ENCODE measurements around the gene SYT14. TPM values are rescaled to one million over a fixed set of nuclear protein-coding genes. Genes with fewer than 3 reads are reported as not detected.
"Not testable (repeated sequence)": the region's sequence is repeated elsewhere in the genome, so short reads cannot be mapped to it uniquely, and the experiment has no call there.

The SYT14 gene
- total RNA-seq, 1 donor from 2014 or later = not detected

DNA sequence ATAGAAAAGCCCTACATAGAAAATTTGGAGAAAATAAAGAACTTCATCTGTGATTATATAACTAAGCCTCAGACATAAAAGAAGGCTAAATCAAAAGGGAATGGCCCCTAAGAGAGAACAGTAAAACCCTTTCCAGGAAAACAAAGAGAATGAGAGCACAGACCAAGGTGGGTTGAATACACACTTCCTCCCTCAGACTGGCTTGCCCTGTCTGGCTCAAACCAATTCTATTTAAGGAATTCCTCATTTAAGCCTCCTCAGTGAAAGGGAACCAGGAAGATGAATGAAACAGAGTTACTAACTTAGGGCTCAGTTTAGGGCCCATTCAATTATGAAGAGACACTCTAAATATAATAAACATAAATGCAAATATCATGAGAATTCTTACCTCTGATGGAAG, 10.6 kb upstream of the SYT14 start:
- intact Hi-C loops (cut with DNase I) = no loop called here
- ATAC-seq (ENCODE audit: poor library complexity) = no peak
- no peak for DNase-seq

DNA sequence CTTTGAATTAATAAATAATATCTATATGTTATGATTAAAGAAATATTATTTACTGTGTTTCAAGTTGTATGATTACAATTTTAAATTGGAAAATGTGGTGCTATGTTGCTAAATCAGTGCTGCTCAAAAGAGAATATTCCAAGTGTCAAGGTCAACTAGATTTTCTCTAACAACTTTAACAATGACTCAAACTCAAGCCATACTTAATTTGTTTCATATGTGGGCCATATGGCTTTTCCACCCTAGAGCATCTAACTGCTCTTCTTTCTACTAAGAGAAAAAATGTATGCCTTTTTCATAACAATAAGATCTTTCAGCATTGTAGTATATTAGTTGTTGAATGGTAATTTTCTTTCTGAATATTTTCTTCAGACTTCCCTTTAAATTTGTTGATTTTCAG, 8.3 kb upstream of the SYT14 start:
- intact Hi-C loops (cut with DNase I) = no loop called here
- DNase-seq (no peak), ATAC-seq (ENCODE audit: poor library complexity) (no peak)

DNA sequence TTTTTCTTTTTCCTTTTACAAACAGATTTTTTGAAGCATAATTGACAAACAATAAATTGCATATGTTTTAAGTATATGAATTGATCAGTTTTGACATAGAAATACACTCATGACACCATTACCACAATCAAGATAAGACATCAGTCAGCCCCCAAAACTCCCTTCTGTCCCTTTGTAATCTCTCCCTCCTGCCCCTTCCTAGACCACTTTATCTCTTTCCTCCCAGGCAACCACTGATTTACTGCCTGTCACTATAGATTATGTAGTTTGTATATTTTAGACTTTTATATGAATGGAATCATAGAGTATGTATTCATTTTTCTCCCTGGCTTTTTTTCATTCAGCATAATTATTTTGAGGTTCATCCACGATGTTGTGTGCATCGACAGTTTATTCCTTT, 6.9 kb upstream of the SYT14 start:
- ATAC-seq (ENCODE audit: poor library complexity) = no peak
- DNase-seq = no peak
- intact Hi-C loops (cut with DNase I) = no loop called here

DNA sequence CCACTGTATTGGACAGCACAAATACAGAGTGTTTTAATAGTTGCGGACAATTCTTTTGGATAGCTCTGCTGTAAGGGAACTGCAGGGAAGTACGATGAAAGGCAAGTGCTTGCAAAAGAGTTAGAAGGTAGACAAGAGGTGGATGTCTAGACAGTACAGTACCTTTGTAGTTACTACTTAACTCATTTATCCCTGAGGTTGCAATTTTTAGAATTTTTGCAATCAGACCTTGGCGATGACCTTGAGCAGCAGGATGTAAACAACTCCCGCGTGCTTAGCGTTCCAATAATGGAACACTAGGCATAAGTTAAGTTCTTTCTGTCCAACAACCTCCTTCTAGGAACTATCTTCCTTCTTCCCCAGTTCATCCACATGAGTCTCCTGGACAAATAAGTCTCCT, 1.9 kb upstream of the SYT14 start:
- ATAC-seq (ENCODE audit: poor library complexity) = no peak
- DNase-seq = no peak
- intact Hi-C loops (cut with DNase I) = no loop called here

DNA sequence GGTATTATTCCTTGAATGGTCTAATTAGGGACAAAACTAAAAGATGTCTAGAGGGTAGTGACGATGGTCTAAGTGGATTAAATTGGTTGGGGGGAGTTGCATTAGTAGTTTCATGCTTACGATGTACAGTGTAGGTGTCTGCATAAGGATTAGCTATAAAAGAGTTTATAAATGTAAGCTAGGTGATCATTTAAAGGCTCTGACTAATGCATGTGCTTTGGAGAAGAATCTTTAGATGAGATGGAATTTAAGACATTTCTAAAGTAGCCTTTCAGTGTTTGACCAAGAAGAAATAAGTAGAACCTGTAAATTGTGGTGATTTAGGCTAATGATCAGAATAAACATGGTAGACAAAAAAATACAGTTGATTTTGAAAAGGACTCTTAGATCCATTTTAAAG, 7.4 kb downstream of the SYT14 start:
- intact Hi-C loops (cut with DNase I) = no loop called here
- no peak for DNase-seq
- ATAC-seq (ENCODE audit: poor library complexity) = no peak

DNA sequence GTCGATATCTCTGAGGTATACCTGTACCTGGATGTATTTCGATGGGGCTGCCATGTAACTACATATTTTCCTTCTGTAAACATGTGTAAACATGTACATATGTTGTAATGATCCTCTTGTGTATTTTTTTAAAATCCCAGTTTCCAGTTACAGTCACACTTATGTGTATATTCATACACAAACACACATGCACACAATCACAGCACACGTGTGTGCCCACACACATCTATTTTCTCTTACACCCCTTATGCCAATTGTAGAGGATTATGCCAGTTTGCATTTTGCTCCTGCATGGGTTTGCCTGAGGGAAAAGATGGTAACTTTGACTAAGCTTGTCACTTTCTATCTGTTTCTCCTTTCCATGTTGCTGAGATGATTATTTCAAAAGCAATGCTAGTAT, 10.1 kb downstream of the SYT14 start:
- intact Hi-C loops (cut with DNase I) = no loop called here

DNA sequence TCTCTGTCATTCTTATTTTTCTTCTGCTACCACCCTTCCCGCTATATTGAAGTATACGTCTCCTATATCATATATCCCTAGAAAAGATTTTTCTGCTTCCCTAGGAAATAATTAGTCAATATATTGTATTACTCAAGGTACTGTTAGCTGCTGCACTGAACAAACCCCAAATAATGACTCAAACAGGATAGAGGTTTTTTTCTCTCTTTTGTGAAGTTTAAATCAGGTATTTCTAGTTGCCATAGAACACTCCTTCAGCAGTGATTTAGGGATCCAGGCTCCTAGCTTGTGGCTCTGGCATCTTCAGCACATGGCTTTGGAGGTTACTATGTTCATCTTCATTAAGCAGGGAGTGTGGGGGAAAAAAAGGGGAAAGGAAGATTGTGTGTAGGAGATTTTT, 18.1 kb downstream of the SYT14 start:
- no peak for ATAC-seq (ENCODE audit: poor library complexity)
- DNase-seq = no peak
- intact Hi-C loops (cut with DNase I) = no loop called here

More for the DNA sequence above, 10.1 kb downstream of the SYT14 start:
- DNase-seq (no peak), ATAC-seq (ENCODE audit: poor library complexity) (no peak)

DNA sequence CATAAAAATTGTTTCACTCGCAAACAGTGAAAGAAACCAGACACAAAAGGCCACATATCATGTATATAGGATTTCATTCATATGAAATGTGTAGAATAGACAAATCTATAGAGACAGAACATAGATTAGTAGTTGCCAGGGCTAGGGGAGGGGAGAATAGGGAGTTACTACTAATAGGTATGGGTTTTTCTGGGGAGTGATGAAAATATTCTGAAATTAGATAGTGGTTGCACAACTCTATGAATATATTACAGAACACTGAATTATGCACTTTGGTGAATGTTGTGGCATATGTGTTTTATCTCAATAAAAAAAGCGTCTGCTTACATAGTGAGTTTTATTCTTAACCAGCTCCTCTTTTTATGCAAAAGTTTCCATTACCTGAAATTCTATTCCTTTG, 21.6 kb downstream of the SYT14 start:
- ATAC-seq (ENCODE audit: poor library complexity) (no peak), DNase-seq (no peak)
- intact Hi-C loops (cut with DNase I) = no loop called here

DNA sequence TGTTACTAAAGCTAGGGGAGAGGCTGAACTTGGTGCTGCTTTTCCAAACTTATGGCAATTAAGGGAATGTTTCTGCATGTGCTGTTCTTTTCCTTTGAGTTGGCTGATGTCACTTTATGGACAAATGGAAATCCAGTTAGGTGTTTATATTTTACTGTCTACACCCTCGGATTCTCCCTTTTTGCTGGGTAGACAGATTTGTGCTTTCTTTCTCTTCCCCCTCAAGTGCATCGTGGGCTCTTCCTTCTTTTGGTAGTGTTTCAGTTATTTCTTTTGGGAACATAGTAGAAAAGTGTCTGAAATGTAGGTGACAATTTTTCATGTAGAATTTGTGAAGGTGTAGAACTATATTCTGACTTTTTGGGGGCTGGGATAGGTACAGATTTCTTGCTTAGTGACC, 22.9 kb downstream of the SYT14 start:
- no peak for ATAC-seq (ENCODE audit: poor library complexity)
- intact Hi-C loops (cut with DNase I) = no loop called here
- no peak for DNase-seq

DNA sequence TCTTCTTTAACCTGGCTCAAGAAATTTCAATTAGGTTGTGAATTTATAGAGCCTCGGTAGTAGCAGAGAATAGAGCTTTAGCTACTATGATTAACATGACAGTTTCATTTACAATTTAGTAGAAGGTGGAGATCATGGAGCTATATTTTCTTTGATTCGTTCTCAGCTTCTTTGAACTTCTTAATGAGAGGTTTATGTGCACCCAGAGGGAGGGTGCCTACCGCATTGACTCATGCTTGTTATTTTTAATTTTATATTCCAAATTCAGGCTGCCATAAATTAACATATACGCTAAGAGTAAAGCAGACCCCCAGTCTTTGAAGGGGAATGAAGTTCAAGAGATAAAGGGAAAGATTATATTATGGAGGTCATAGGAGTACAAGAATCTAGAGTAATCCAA, 24.4 kb downstream of the SYT14 start:
- DNase-seq = no peak
- intact Hi-C loops (cut with DNase I) = no loop called here
- no peak for ATAC-seq (ENCODE audit: poor library complexity)

DNA sequence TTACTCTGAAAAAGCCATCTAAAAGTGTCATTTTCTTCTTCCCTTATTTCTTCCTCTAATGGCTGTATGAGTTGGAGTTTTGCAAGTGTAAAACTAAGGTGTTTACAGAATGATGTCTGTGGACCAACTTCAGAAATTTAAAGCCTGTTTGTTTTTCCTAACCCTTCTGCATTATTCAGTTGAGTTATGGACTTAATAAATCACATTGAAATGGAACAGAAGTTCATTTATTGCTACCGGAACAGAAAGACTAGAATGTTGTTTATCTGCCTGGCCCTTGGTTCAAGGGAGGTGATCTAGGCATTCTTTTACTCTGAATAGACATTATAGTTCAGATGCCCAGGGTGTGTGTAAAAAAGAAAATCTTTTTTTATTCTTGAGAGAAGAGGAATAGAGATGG, 24.8 kb downstream of the SYT14 start:
- DNase-seq = no peak
- intact Hi-C loops (cut with DNase I) = no loop called here
- no peak for ATAC-seq (ENCODE audit: poor library complexity)

DNA sequence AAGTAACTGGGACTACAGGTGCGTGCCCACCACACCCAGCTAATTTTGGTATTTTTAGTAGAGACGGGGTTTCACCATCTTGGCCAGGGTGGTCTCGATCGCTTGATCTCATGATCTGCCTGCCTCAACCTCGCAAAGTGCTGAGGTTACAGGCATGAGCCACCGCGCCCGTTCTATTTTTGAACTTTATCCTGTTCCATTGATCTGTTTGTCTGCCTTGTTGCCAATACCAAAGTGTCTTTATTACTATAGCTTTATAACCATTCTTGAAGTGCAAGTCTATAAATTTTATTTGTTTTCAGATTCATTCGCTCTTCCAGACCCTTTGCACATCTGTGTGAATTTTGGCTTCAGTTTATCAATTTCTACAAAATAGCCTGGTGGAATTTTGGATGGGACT, 28.0 kb downstream of the SYT14 start:
- intact Hi-C loops (cut with DNase I) = no loop called here
- no peak for ATAC-seq (ENCODE audit: poor library complexity)
- no peak for DNase-seq

DNA sequence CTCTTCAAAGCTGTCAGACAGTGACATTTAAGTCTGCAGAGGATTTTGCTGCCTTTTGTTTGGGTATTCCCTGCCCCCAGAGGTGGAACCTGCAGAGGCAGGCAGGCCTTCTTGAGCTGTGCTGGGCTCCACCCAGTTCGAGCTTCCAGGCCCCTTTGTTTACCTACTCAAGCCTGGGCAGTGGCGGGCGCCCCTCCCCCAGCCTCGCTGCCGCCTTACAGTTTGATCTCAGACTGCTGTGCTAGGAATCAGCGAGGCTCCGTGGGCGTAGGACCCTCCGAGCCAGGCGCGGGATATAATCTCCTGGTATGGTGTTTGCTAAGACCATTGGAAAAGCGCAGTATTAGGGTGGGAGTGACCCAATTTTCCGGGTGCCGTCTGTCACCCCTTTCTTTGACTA, 40.7 kb downstream of the SYT14 start:
- intact Hi-C loops (cut with DNase I); ATAC-seq (ENCODE audit: poor library complexity): not testable (repeated sequence)

DNA sequence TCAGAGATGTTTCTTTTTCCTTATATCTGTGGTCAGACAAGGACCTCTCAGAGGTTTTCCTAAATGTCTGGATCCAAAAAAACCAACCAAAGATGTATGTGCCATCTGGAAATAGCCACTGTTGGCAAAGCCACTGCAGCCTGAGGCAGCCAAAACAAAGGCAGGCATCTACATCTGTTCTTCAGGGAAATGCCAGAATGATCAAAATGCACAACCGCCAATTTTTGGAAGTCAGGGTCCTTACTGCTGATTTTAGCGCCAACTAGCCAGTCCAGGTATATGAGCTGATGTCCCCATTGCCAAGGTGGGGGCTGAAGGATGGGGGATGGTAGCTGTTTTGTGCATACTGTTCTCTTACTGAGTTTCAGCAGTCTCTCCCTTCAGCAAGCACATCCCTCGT, 45.9 kb downstream of the SYT14 start:
- DNase-seq (no peak), ATAC-seq (ENCODE audit: poor library complexity) (no peak)
- intact Hi-C loops (cut with DNase I) = loop anchor here (10.0 kb wide), 1 partner anchor 409 kb away; no protein-coding TSS in a partner anchor

More for the DNA sequence above, 40.7 kb downstream of the SYT14 start:
- DNase-seq = not testable (repeated sequence)

DNA sequence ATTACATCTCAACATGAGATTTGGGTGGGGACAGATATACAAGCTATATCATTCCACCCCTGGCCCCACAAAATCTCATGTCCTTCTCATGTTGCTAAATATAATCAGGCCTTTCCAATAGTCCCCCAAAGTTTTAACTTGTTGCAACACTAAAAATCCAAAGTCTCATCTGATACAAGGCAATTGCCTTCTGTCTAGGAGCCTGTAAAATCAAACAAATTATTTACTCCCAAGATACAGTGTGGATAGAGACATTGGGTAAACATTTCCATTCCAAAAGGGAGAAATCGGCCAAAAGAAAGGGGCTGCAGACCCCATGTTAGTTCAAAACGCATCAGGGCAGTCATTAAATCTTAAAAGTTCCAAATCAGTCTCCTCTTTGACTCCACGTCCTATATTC, 47.0 kb downstream of the SYT14 start:
- DNase-seq (no peak), ATAC-seq (ENCODE audit: poor library complexity) (no peak)
- intact Hi-C loops (cut with DNase I) = loop anchor here (5.0 to 10.0 kb wide), 2 partner anchors 123 to 410 kb away; no protein-coding TSS in a partner anchor

DNA sequence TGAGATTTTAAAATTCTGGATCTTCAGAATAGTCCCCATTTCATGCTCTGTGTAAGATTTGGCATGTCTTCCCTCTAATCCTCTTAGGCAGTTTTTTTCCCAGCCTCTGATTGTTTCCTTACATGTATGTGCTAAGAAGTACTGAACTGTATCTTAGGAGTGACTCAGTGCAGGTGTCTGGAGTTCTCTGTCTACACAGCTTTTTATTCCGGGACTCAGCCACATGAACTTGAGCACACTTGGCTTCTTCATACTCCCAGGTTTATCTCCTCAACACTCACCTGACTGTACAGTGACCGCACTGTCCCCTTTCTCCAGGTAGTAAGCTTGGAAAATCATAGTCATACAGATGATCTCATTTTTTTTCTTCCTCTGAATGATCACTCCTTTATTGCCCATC, 50.7 kb downstream of the SYT14 start:
- no peak for DNase-seq
- ATAC-seq (ENCODE audit: poor library complexity) = no peak
- intact Hi-C loops (cut with DNase I) = loop anchor here (5.0 to 10.0 kb wide), 2 partner anchors 126 to 414 kb away; no protein-coding TSS in a partner anchor

DNA sequence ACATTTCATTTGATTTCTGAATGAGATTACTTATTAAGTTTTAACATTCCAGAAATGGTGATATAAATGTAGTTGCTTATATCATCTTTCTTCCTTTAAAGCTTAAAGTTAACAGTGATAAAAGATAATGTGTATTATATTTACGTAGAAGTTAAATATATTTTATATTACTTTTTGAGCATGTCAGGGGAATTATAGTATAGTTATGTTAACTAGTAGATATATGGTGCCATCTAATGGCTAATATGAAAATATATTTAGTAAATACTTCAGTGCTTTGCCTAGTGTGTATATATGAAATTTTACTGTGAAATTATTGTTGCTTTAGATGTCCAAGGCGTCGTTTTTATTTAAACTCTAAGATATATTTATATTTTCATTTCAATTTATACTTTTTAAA, 51.5 kb downstream of the SYT14 start:
- DNase-seq (no peak), ATAC-seq (ENCODE audit: poor library complexity) (no peak)
- intact Hi-C loops (cut with DNase I) = loop anchor here (5.0 to 10.0 kb wide), 2 partner anchors 127 to 415 kb away; no protein-coding TSS in a partner anchor

DNA sequence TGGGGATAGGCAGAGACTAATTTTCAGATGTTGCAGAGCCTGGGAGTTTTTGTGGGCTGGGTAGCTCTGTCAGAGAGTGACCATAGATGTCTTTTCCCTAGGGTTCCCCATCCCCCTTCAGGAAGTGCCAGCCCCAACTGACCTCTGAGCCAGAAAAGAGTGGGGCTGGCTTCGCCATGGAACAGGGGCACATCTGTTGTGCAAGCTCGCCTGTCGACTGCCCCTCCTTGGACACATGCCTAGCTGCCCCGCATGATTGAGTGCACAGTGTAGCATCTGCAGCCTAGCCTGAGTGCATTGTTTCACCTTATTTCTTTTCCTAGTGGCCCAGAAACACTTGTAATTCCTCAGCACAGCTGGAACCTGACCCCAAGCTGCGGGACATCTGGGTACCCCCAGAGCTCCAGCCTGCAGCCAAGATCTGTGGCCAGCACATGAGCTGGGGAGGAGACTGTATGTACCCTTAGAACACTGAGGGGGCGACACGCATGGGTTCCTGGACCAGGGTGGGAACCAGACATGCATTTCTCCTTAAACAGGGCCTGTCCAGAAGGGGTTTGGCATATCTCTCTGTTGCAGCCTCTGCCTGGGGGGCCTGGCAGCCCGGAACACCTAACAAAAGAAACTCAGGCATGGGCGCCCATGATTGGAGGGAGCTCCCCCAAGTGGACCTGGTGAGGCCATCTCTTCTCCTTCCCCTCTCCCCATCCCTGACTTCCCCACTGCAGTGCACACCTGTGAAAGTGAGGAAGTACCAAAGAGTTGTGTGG, 55.2 kb downstream of the SYT14 start:
- DNase-seq (no peak), ATAC-seq (ENCODE audit: poor library complexity) (no peak)
- intact Hi-C loops (cut with DNase I) = no loop called here

DNA sequence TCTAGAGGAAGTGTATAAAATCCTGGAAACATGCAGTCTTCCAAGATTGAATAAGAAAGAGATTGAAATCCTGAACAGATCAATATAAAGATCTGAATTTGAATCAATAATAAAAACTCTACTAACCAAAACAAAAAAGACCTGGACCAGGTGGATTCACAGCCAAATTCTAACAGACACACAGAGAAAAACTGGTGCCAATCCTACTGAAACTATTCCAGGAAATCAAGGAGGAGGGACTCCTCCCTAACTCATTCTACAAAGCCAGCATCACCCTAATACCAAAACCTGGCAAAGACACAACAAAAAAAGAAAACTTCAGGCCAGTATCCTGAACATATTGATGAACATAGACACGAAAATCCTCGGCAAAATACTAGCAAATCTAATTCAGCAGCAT, 58.3 kb downstream of the SYT14 start:
- intact Hi-C loops (cut with DNase I) = no loop called here
- DNase-seq (no peak), ATAC-seq (ENCODE audit: poor library complexity) (no peak)

DNA sequence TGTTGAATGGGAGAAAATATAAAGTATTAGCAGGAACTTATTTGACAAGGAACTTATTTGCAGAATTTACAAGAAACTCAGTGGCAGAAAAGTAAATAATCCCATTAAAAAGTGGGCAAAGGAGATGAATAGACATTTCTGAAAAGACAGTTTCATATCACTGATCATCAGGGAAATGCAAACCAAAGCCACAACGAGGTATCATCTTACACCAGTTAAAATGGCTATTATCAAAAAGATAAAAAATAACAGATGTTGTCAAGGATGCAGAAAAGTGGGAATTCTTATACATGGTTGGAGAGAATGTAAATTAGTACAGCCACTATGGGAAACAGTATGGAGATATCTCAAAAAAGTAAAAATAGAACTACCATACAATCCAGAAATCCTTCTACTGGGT, 61.0 kb downstream of the SYT14 start:
- intact Hi-C loops (cut with DNase I) = no loop called here
- DNase-seq (no peak), ATAC-seq (ENCODE audit: poor library complexity) (no peak)

DNA sequence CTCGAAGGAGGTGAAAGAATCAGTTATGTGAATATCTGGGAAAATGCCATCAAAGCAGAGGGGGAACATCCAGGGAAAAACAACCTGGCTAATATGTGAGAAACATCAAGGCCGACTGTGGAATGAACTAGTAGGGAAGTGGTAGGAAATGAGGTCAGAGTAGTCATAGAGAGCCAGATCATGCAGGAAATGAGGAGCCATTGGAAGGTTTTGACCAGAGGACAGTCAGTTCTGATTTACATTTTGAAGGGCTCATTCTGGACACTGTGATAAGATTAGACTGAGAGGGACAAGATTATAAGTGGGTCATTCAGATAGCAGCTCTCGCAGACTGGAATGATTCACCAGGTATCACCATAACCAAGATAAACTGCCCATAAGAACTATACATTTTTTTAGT, 63.7 kb downstream of the SYT14 start:
- DNase-seq (no peak), ATAC-seq (ENCODE audit: poor library complexity) (no peak)
- intact Hi-C loops (cut with DNase I) = no loop called here

Measured in Right ventricle myocardium superior (tissue), 1 donor.